T1000 (cell line): ENCODE results near the gene C17orf67.

ENCODE experiments used
- DNase-seq: peaks from one replicate; lab custom pipeline; 2025; ENCODE audit warnings: mixed read lengths; lab: John Stamatoyannopoulos, UW

C17orf67 gene

GRCh38 chr17:56833809-56834379, at the start of gene C17orf67, which contains the start of gene DGKE:
Gene C17orf67 (minus strand): TSS chr17:56833920. CDS start chr17:56815810, 18,110 bp downstream.
Gene DGKE (plus strand): TSS chr17:56834151. CDS start chr17:56834796, 645 bp downstream.
- DNase-seq: peak; percentile 98

GRCh38 chr17:56881685-56882295, 48.1 kb upstream of the C17orf67 start:
- no peak for DNase-seq

GRCh38 chr17:56880571-56880970, 46.9 kb upstream of the C17orf67 start:
- DNase-seq: no peak

GRCh38 chr17:56880133-56880532, 46.4 kb upstream of the C17orf67 start:
- DNase-seq: no peak

- no peak for DNase-seq
Measured at GRCh38 chr17:56879280-56879679, 45.6 kb upstream of the C17orf67 start.

- DNase-seq: no peak
Measured at GRCh38 chr17:56876766-56877179, 43.1 kb upstream of the C17orf67 start.

GRCh38 chr17:56870081-56870651, 36.4 kb upstream of the C17orf67 start:
- no peak for DNase-seq

GRCh38 chr17:56868716-56869115, 35.0 kb upstream of the C17orf67 start:
- DNase-seq: no peak

GRCh38 chr17:56867948-56868376, 34.2 kb upstream of the C17orf67 start:
- no peak for DNase-seq

GRCh38 chr17:56866496-56866895, 32.8 kb upstream of the C17orf67 start:
- no peak for DNase-seq

- DNase-seq: no peak
Measured at GRCh38 chr17:56866076-56866475, 32.4 kb upstream of the C17orf67 start.

- no peak for DNase-seq
Measured at GRCh38 chr17:56863974-56864373, 30.3 kb upstream of the C17orf67 start.

- no peak for DNase-seq
Measured at GRCh38 chr17:56861899-56862298, 28.2 kb upstream of the C17orf67 start.

- no peak for DNase-seq
Measured at GRCh38 chr17:56851008-56851407, 17.3 kb upstream of the C17orf67 start.

- DNase-seq: no peak
Measured at GRCh38 chr17:56850591-56850990, 16.9 kb upstream of the C17orf67 start.

- no peak for DNase-seq
Measured at GRCh38 chr17:56849131-56849530, 15.4 kb upstream of the C17orf67 start.

GRCh38 chr17:56847106-56847505, 13.4 kb upstream of the C17orf67 start:
- no peak for DNase-seq

- no peak for DNase-seq
Measured at GRCh38 chr17:56845934-56846333, 12.2 kb upstream of the C17orf67 start.

- no peak for DNase-seq
Measured at GRCh38 chr17:56842577-56842976, 8.9 kb upstream of the C17orf67 start.

- no peak for DNase-seq
Measured at GRCh38 chr17:56838687-56839086, 5.0 kb upstream of the C17orf67 start.

GRCh38 chr17:56835264-56835585, 1.5 kb upstream of the C17orf67 start:
- no peak for DNase-seq

- DNase-seq: no peak
Measured at GRCh38 chr17:56834380-56835263, 902 bp upstream of the C17orf67 start.
